Fibroblast of lung (primary cell): ENCODE data around the gene TMEM109. TPM values are rescaled to one million over a fixed set of nuclear protein-coding genes. Genes with fewer than 3 reads are reported as not detected.

Source experiments
- DNase-seq, 2 donors: peaks; one replicate each; pipeline versions ENCODE4 v3.0.0 to v3.0.0-alpha.2; 2010; ENCODE audit warnings: low read depth in 2 of 2
- H2AFZ ChIP-seq: 2 replicates; pipeline ENCODE4 v1.5.1; 2012; ENCODE audit warnings: low read length, control low read depth, inconsistent platforms
- H3K27ac ChIP-seq: 2 replicates; pipeline ENCODE4 v1.5.1; 2011; ENCODE audit warnings: low read length, control low read depth; ENCODE audit not compliant: insufficient read depth
- H3K27me3 ChIP-seq: 2 replicates; pipeline ENCODE4 v1.5.1; 2011; ENCODE audit warnings: mild to moderate bottlenecking, low read length; ENCODE audit not compliant: control insufficient read depth, insufficient read depth
- H3K36me3 ChIP-seq: 2 replicates; pipeline ENCODE4 v1.5.1; 2011; ENCODE audit warnings: low read length; ENCODE audit not compliant: control insufficient read depth, insufficient read depth
- H3K4me1 ChIP-seq: 2 replicates; pipeline ENCODE4 v1.5.1; 2011; ENCODE audit warnings: low read length; ENCODE audit not compliant: control insufficient read depth, insufficient read depth; ENCODE audit errors: extremely low read depth
- H3K4me2 ChIP-seq: 2 replicates; pipeline ENCODE4 v1.5.1; 2011; ENCODE audit warnings: low read length, control low read depth; ENCODE audit not compliant: insufficient read depth; ENCODE audit errors: extremely low read depth
- H3K4me3 ChIP-seq, 4 experiments: fragments of 200-600 bp in 1 of 4; sonication (generic) in 1 of 4; replicated peaks in 1 of 4; 2 replicates each; pipeline ENCODE4 v1.5.1; 2011 to 2016; ENCODE audit warnings: low read length in 4 of 4, low read depth in 3 of 4, mild to moderate bottlenecking in 3 of 4, control low read depth in 2 of 4, inconsistent platforms in 1 of 4, mixed read lengths in 1 of 4; ENCODE audit not compliant: insufficient read depth in 1 of 4; ENCODE audit errors: control extremely low read depth in 1 of 4
- H3K79me2 ChIP-seq: 2 replicates; pipeline ENCODE4 v1.5.1; 2012; ENCODE audit warnings: mild to moderate bottlenecking, low read length, inconsistent platforms; ENCODE audit not compliant: control insufficient read depth, insufficient read depth
- H3K9ac ChIP-seq: 2 replicates; pipeline ENCODE4 v1.5.1; 2011; ENCODE audit warnings: mild to moderate bottlenecking, low read length, control low read depth; ENCODE audit not compliant: insufficient read depth
- H3K9me3 ChIP-seq: 2 replicates; pipeline ENCODE4 v1.5.1; 2012; ENCODE audit warnings: low read depth, low read length; ENCODE audit not compliant: control insufficient read depth, insufficient read depth
- H4K20me1 ChIP-seq: 2 replicates; pipeline ENCODE4 v1.5.1; 2011; ENCODE audit warnings: low read length; ENCODE audit not compliant: control insufficient read depth, insufficient read depth; ENCODE audit errors: extremely low read depth
- EZH2 ChIP-seq: IDR thresholded peaks from 2 replicates; pipeline ENCODE4 v1.5.1; 2012; ENCODE audit warnings: low read length, control low read depth, mild to moderate bottlenecking; ENCODE audit errors: missing control alignments
- polyA minus RNA-seq: library from RNA; depleted of rRNA, polyadenylated mRNA; stranded (reverse); fragments of >200 nt; gene quantifications from 2 replicates; pipeline ENCODE4 v1.2.3, GENCODE V29; 2011; ENCODE audit warnings: low replicate concordance
- polyA plus RNA-seq, 2 donors: library from polyadenylated mRNA; depleted of rRNA in 1 of 2; stranded (reverse) in 1 of 2; unstranded in 1 of 2; fragments of >200 nt; gene quantifications; 2 replicates each; pipeline ENCODE4 v1.2.1, GENCODE V29; 2011 to 2012; ENCODE audit warnings: missing spikeins in 1 of 2
- total RNA-seq: library from RNA; depleted of rRNA; stranded (reverse); fragments of >200 nt; gene quantifications from 2 replicates; pipeline ENCODE4 v1.2.1, GENCODE V29; 2014
- TF ChIP-seq, protein P1 (sequence below), 2 donors: IDR thresholded peaks in 1 of 2; conservative IDR thresholded peaks in 1 of 2; 1 replicate in 1 of 2; 2 replicates in 1 of 2; pipeline ENCODE4 v1.5.1; 2011 to 2012; ENCODE audit warnings: low read length in 2 of 2, control low read depth in 1 of 2, inconsistent platforms in 1 of 2, low read depth in 1 of 2, mild to moderate bottlenecking in 1 of 2

The TMEM109 gene, protein sequence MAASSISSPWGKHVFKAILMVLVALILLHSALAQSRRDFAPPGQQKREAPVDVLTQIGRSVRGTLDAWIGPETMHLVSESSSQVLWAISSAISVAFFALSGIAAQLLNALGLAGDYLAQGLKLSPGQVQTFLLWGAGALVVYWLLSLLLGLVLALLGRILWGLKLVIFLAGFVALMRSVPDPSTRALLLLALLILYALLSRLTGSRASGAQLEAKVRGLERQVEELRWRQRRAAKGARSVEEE
- 18.7 and 21.5 TPM in 2 replicates for total RNA-seq
- 34.9 and 42.4 TPM in 2 replicates for polyA plus RNA-seq
- polyA plus RNA-seq (2012) = 75.9 and 84.1 TPM in 2 replicates
- 130 and 134 TPM in 2 replicates for polyA minus RNA-seq

DNA sequence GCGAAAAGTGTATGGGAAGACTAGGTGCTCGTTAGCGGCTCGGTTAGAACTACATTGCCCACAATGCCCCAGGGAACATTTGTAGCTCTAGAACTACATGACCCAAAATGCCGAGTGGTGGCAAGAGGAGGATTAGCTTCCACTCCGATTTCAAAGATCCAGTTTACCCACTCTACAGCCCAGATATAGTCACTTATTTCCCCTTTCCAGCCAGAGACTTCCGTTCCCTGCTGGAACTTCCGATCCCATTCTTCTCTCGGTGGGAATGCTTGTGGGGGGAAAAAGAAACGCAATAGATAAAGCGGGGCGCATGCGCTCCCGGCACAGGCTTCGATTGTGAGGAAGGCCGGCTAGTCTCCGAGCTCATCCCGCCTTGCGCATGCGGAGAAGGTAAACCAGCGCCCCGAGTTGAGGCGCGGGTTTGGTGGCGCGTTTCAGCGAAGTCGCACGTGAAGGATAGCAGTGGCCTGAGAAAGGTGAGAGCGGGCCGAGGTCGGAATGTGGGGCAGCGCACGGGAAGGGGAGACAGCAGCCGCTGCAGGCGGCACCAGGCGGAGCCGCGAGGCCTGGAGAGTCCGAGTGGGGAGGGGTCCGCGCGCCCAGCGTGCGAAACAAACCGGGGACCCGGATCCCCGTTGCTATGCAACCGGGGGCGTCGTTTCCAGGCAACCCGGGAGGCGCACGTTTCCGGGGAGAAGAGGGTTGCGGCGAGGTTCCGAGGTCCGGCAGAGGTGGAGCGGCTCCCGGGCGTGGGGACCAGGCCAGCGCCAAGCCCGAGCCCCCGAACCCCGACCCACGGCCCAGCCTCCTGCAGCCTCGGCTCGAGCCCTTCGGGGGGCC lies at the start of gene TMEM109:
TSS of gene TMEM109 (plus strand) at position 366 of the 840 bp plus-strand sequence. CDS start 5,536 bp downstream, outside the sequence.
- Histone ChIP-seq H4K20me1 (no peaks in the 10 kb centered on the region), H3K4me3 (peak within 1 kb of the TSS; percentile 78 to 88 (median 84))

DNA sequence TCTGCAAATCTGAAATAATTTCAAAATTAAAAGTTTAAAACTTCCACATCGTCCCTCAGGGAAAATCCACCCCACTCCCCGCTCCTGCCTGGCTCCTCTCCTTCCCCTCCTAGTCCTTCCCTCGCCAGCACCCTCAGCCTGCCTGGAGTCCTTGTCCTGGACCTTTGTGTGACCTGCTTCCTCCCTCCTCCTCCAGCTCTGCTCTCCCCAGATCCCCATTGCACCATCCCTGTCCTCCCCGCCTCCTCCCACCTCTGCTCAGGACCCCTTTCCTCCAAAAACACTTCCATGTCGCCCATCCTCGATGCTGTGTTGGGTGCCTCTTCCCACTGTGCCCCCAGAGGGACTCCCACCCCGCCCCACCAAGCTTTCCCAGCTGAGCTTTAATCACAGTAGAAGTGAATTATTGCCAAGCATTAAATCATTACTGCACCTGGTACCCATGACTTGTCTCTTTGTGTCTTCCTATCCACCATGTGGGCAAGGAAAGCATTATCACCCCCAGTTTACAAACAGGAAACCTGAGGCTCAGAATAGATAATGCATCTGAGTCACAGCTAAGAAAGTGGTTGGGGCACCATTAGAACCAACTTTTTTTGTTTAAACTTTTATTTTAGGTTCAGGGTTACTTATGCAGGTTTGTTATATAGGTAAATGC lies 49.0 kb upstream of the TMEM109 start:
- Histone ChIP-seq H3K4me1 (no peaks in the 10 kb centered on the region), H3K9me3 (no peaks in the 10 kb centered on the region), H3K4me2 (no peak overlapping the region), H3K79me2 (no peaks in the 10 kb centered on the region), H3K4me3 (no peak overlapping the region), H3K27ac (no peak overlapping the region), H4K20me1 (no peaks in the 10 kb centered on the region), H3K36me3 (no peaks in the 10 kb centered on the region), H2AFZ (no peak overlapping the region), H3K9ac (no peak overlapping the region), H3K27me3 (peaks cover 2% of the 10 kb centered on the region)
- no peak for TF ChIP-seq EZH2
- TF ChIP-seq, protein P1, sequence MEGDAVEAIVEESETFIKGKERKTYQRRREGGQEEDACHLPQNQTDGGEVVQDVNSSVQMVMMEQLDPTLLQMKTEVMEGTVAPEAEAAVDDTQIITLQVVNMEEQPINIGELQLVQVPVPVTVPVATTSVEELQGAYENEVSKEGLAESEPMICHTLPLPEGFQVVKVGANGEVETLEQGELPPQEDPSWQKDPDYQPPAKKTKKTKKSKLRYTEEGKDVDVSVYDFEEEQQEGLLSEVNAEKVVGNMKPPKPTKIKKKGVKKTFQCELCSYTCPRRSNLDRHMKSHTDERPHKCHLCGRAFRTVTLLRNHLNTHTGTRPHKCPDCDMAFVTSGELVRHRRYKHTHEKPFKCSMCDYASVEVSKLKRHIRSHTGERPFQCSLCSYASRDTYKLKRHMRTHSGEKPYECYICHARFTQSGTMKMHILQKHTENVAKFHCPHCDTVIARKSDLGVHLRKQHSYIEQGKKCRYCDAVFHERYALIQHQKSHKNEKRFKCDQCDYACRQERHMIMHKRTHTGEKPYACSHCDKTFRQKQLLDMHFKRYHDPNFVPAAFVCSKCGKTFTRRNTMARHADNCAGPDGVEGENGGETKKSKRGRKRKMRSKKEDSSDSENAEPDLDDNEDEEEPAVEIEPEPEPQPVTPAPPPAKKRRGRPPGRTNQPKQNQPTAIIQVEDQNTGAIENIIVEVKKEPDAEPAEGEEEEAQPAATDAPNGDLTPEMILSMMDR (conservative IDR thresholded peaks at IDR 0.05 in 1 of 2, IDR thresholded peaks at IDR 0.05 in 1 of 2; ENCODE audit: low read depth in 1 of 2, low read length in 2 of 2) = no peak
- no peak for DNase-seq

More for the DNA sequence above, at the start of gene TMEM109:
- peak within 1 kb of the TSS; percentile 96 for H2AFZ ChIP-seq
- H3K4me1 ChIP-seq = peaks cover 7% of the 10 kb centered on the region
- peaks cover 18% of the 10 kb centered on the region for H3K79me2 ChIP-seq
- no peak for TF ChIP-seq EZH2
- TF ChIP-seq, protein P1 (conservative IDR thresholded peaks at IDR 0.05 in 1 of 2, IDR thresholded peaks at IDR 0.05 in 1 of 2; ENCODE audit: low read depth in 1 of 2, low read length in 2 of 2) = no peak
- peak within 1 kb of the TSS; percentile 82 for H3K9ac ChIP-seq
- DNase-seq = peak; percentile 84 to 90
- H3K36me3 ChIP-seq = no peaks in the 10 kb centered on the region
- peak within 1 kb of the TSS; percentile 99 for H3K4me2 ChIP-seq
- peak within 1 kb of the TSS; percentile 88 for H3K27ac ChIP-seq
- peaks cover 14% of the 10 kb centered on the region for H3K27me3 ChIP-seq
- no peaks in the 10 kb centered on the region for H3K9me3 ChIP-seq
